ENCODE results near the gene CBLB.

Gene CBLB

DNA sequence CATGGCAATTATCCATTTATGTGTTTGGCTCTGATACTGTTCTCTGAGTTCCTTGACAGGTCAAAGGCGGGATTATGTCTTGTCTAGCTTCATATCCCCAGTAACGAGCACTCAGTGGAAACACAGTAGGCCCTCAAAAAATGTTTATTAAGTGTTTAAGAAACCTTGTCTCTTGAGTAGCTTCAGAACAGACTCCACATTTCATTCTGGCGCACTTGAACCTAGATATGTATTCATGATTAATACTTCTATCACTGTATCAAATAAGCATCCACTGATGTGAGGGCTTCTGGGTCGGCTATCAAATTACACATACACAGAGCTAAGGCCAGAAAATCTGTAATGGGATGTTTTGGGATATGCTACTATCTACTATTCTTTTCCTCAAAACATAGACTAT lies 4.6 kb downstream of the CBLB start:
- no peak overlapping the region for H3K4me2 ChIP-seq (ENCODE audit: insufficient read depth, low read length)

DNA sequence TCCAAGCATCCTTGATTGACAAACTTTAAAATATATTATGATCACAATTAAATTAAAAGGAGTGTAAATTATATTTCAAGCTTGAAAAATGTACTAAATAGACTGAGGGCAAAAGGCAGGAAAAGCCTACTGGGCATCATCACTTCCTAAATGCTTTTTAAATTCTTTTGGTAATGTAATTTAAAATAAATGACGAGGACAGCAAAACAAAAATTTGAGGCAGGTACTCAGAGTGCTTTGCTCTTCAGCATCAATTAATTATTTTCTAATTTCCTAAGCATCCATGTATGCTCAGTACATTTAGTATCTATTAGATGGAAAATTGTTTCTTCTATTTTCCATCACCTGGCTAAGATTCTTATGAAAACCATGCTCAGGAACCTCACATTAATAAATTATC lies 5.2 kb downstream of the CBLB start:
- Histone ChIP-seq H3K4me2 (ENCODE audit: insufficient read depth, low read length) (no peak overlapping the region), H3K36me3 (ENCODE audit: insufficient read depth, low read length) (peaks cover 23% of the 10 kb centered on the region), H3K4me3 (ENCODE audit: low read depth in 1 of 2, low read length in 2 of 2) (no peak overlapping the region), H3K79me2 (ENCODE audit: insufficient read depth, low read length) (peaks cover 19% of the 10 kb centered on the region), H3K4me1 (ENCODE audit: insufficient read depth, low read length) (peaks cover 35% of the 10 kb centered on the region), H3K9me3 (ENCODE audit: insufficient read depth, low read length, severe bottlenecking) (no peaks in the 10 kb centered on the region), H3K9ac (ENCODE audit: low read depth, low read length) (no peak overlapping the region), H4K20me1 (ENCODE audit: insufficient read depth, low read length) (no peaks in the 10 kb centered on the region), H2AFZ (ENCODE audit: low read depth, low read length) (no peak overlapping the region), H3K27me3 (ENCODE audit: insufficient read depth, low read length, poor library complexity) (no peaks in the 10 kb centered on the region), H3K27ac (ENCODE audit: low read length) (no peak overlapping the region)
- TF ChIP-seq EZH2 (IDR thresholded peaks at IDR 0.05; ENCODE audit: borderline replicate concordance, low read depth, low read length, severe bottlenecking), result no peak
- TF ChIP-seq, protein P1, sequence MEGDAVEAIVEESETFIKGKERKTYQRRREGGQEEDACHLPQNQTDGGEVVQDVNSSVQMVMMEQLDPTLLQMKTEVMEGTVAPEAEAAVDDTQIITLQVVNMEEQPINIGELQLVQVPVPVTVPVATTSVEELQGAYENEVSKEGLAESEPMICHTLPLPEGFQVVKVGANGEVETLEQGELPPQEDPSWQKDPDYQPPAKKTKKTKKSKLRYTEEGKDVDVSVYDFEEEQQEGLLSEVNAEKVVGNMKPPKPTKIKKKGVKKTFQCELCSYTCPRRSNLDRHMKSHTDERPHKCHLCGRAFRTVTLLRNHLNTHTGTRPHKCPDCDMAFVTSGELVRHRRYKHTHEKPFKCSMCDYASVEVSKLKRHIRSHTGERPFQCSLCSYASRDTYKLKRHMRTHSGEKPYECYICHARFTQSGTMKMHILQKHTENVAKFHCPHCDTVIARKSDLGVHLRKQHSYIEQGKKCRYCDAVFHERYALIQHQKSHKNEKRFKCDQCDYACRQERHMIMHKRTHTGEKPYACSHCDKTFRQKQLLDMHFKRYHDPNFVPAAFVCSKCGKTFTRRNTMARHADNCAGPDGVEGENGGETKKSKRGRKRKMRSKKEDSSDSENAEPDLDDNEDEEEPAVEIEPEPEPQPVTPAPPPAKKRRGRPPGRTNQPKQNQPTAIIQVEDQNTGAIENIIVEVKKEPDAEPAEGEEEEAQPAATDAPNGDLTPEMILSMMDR (IDR thresholded peaks at IDR 0.05; ENCODE audit: borderline replicate concordance, extremely low read depth, low read length, poor library complexity, severe bottlenecking), result no peak
- ATAC-seq (ENCODE audit: insufficient read depth, low read depth) (no peak), DNase-seq (no peak)

More for the DNA sequence above, 4.6 kb downstream of the CBLB start:
- ATAC-seq (ENCODE audit: insufficient read depth, low read depth) (no peak), DNase-seq (no peak)
- Histone ChIP-seq H3K9me3 (ENCODE audit: insufficient read depth, low read length, severe bottlenecking) (no peaks in the 10 kb centered on the region), H3K79me2 (ENCODE audit: insufficient read depth, low read length) (peaks cover 21% of the 10 kb centered on the region), H4K20me1 (ENCODE audit: insufficient read depth, low read length) (no peaks in the 10 kb centered on the region), H3K27me3 (ENCODE audit: insufficient read depth, low read length, poor library complexity) (no peaks in the 10 kb centered on the region), H3K9ac (ENCODE audit: low read depth, low read length) (no peak overlapping the region), H3K36me3 (ENCODE audit: insufficient read depth, low read length) (peaks cover 20% of the 10 kb centered on the region), H2AFZ (ENCODE audit: low read depth, low read length) (no peak overlapping the region), H3K4me1 (ENCODE audit: insufficient read depth, low read length) (peaks cover 35% of the 10 kb centered on the region), H3K4me3 (ENCODE audit: low read depth in 1 of 2, low read length in 2 of 2) (no peak overlapping the region), H3K27ac (ENCODE audit: low read length) (no peak overlapping the region)
- TF ChIP-seq, protein P1 (IDR thresholded peaks at IDR 0.05; ENCODE audit: borderline replicate concordance, extremely low read depth, low read length, poor library complexity, severe bottlenecking), result no peak
- TF ChIP-seq EZH2 (IDR thresholded peaks at IDR 0.05; ENCODE audit: borderline replicate concordance, low read depth, low read length, severe bottlenecking), result no peak

DNA sequence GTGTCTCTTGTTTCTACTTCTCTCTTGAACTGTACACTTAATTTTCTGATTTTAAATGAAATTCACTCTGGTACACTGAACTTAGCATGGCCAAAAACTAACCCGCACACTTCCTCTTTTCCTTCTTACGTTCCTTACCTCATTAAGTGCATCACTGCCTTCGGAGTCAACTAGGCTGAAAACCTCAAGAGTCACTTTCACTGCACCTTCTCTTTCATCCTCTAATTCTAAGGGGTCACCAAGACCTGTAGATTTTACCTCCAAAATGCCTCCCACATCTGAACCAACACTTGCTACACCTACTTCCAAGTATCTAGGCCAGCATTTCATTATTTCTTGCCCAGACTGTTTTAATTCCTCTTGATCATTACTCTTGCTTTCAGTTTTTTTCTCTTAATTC lies 6.6 kb downstream of the CBLB start:
- Histone ChIP-seq H3K36me3 (ENCODE audit: insufficient read depth, low read length) (peaks cover 23% of the 10 kb centered on the region; the same call in 1 of the 2 replicates), H3K27me3 (ENCODE audit: insufficient read depth, low read length, poor library complexity) (no peaks in the 10 kb centered on the region), H3K79me2 (ENCODE audit: insufficient read depth, low read length) (peaks cover 13% of the 10 kb centered on the region), H3K4me1 (ENCODE audit: insufficient read depth, low read length) (peaks cover 26% of the 10 kb centered on the region), H3K9me3 (ENCODE audit: insufficient read depth, low read length, severe bottlenecking) (no peaks in the 10 kb centered on the region), H3K9ac (ENCODE audit: low read depth, low read length) (no peak overlapping the region), H3K4me2 (ENCODE audit: insufficient read depth, low read length) (no peak overlapping the region), H2AFZ (ENCODE audit: low read depth, low read length) (no peak overlapping the region), H3K27ac (ENCODE audit: low read length) (no peak overlapping the region), H4K20me1 (ENCODE audit: insufficient read depth, low read length) (no peaks in the 10 kb centered on the region), H3K4me3 (ENCODE audit: low read depth in 1 of 2, low read length in 2 of 2) (no peak overlapping the region)
- no peak for ATAC-seq (ENCODE audit: insufficient read depth, low read depth)
- no peak for DNase-seq
- TF ChIP-seq, protein P1 (IDR thresholded peaks at IDR 0.05; ENCODE audit: borderline replicate concordance, extremely low read depth, low read length, poor library complexity, severe bottlenecking), result no peak
- no peak for TF ChIP-seq EZH2 (IDR thresholded peaks at IDR 0.05; ENCODE audit: borderline replicate concordance, low read depth, low read length, severe bottlenecking)

DNA sequence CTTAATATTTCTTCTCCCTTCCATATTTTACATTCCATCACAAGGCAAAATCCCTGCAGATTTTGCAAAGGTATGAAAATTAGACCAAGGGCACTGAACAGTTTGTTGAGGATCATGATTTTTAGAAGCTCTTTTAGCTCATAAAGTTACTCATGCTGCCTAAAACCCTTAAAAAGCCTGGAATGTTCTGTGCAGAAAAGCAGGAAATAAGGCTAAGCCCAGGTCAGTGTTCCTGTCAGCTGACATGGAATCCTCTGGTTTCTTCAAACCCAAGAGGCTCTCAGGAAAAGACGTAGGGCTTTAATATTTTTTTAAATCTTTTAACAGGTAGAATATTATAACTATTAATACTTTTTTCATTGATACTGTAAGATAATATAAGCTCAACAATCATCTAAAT lies 8.2 kb downstream of the CBLB start:
- Histone ChIP-seq H3K4me2 (ENCODE audit: insufficient read depth, low read length) (no peak overlapping the region), H3K9me3 (ENCODE audit: insufficient read depth, low read length, severe bottlenecking) (no peaks in the 10 kb centered on the region), H2AFZ (ENCODE audit: low read depth, low read length) (no peak overlapping the region), H4K20me1 (ENCODE audit: insufficient read depth, low read length) (no peaks in the 10 kb centered on the region), H3K9ac (ENCODE audit: low read depth, low read length) (no peak overlapping the region), H3K4me3 (ENCODE audit: low read depth in 1 of 2, low read length in 2 of 2) (no peak overlapping the region), H3K27ac (ENCODE audit: low read length) (no peak overlapping the region), H3K27me3 (ENCODE audit: insufficient read depth, low read length, poor library complexity) (no peaks in the 10 kb centered on the region), H3K4me1 (ENCODE audit: insufficient read depth, low read length) (peaks cover 10% of the 10 kb centered on the region), H3K36me3 (ENCODE audit: insufficient read depth, low read length) (peaks cover 18% of the 10 kb centered on the region; the same call in 1 of the 2 replicates), H3K79me2 (ENCODE audit: insufficient read depth, low read length) (peaks cover 8% of the 10 kb centered on the region)
- DNase-seq, result no peak
- no peak for ATAC-seq (ENCODE audit: insufficient read depth, low read depth)
- TF ChIP-seq, protein P1 (IDR thresholded peaks at IDR 0.05; ENCODE audit: borderline replicate concordance, extremely low read depth, low read length, poor library complexity, severe bottlenecking), result no peak
- TF ChIP-seq EZH2 (IDR thresholded peaks at IDR 0.05; ENCODE audit: borderline replicate concordance, low read depth, low read length, severe bottlenecking), result no peak
